H1 (cell line): Measurements from ENCODE around the gene ACTR3C. TPM values are rescaled to one million over a fixed set of nuclear protein-coding genes. Genes with fewer than 3 reads are reported as not detected.
"Not testable (repeated sequence)": the region's sequence is repeated elsewhere in the genome, so short reads cannot be mapped to it uniquely, and the experiment has no call there.

Experiments used
- CTCF ChIA-PET: fragments of 300-600 bp; sonication (Branson Sonifier 250); formaldehyde crosslinking; loops from one replicate; lab custom pipeline; 2021; ENCODE audit not compliant: partially characterized antibody; lab: Charles Lee
- POLR2A ChIA-PET: fragments of 300-600 bp; sonication (Branson Sonifier 250); formaldehyde crosslinking; loops from one replicate; lab custom pipeline; 2021; ENCODE audit warnings: inconsistent platforms; ENCODE audit not compliant: partially characterized antibody; lab: Charles Lee
- DNase-seq, 2 experiments: peaks; one replicate each; pipeline versions ENCODE4 v3.0.0 to v3.0.0-alpha.2; 2010 to 2022; ENCODE audit warnings: low spot score in 2 of 2, low read depth in 1 of 2, mixed read lengths in 1 of 2
- FAIRE-seq: peaks from 2 replicates; lab custom pipeline; 2011; peaks lifted over from hg19 to GRCh38; lab: Jason Lieb, UNC
- H2AFZ ChIP-seq: 2 replicates; pipeline ENCODE4 v1.8.1; 2012; ENCODE audit warnings: low read length, inconsistent platforms
- H2AK5ac ChIP-seq: 2 replicates; pipeline ENCODE4 v1.6.1; 2013; ENCODE audit warnings: low read depth, low read length
- H2BK120ac ChIP-seq: replicated peaks from 2 replicates; pipeline ENCODE3; 2013; ENCODE audit warnings: low read depth, low read length, inconsistent platforms
- H2BK12ac ChIP-seq: 2 replicates; pipeline ENCODE4 v1.6.1; 2013; ENCODE audit warnings: low read depth, low read length
- H2BK15ac ChIP-seq: 2 replicates; pipeline ENCODE4 v1.6.1; 2013; ENCODE audit warnings: low read length
- H2BK20ac ChIP-seq: 2 replicates; pipeline ENCODE4 v1.6.1; 2013; ENCODE audit warnings: low read length
- H2BK5ac ChIP-seq: 2 replicates; pipeline ENCODE4 v1.6.1; 2013; ENCODE audit warnings: low read depth, low read length
- H3K14ac ChIP-seq: 2 replicates; pipeline ENCODE4 v1.6.1; 2013; ENCODE audit warnings: inconsistent platforms; ENCODE audit not compliant: insufficient read length
- H3K18ac ChIP-seq: 2 replicates; pipeline ENCODE4 v1.6.1; 2013; ENCODE audit warnings: low read length; ENCODE audit errors: extremely low read depth
- H3K23ac ChIP-seq: 2 replicates; pipeline ENCODE4 v1.6.1; 2013; ENCODE audit warnings: inconsistent platforms; ENCODE audit not compliant: insufficient read length
- H3K23me2 ChIP-seq: 2 replicates; pipeline ENCODE4 v1.6.1; 2013; ENCODE audit warnings: low read depth, low read length
- H3K27ac ChIP-seq: 2 replicates; pipeline ENCODE4 v1.6.1; 2011; ENCODE audit warnings: low read depth, low read length, inconsistent platforms
- H3K27me3 ChIP-seq, 4 experiments: replicated peaks in 1 of 4; 1 replicate in 1 of 4; 2 replicates in 3 of 4; pipeline versions ENCODE4 v1.6.1 to v1.8.1; 2011 to 2013; ENCODE audit warnings: low read length in 3 of 4, mild to moderate bottlenecking in 3 of 4, inconsistent platforms in 2 of 4, mixed read lengths in 2 of 4, moderate library complexity in 1 of 4; ENCODE audit not compliant: control insufficient read depth in 3 of 4, insufficient read depth in 3 of 4; ENCODE audit errors: extremely low read depth in 1 of 4
- H3K36me3 ChIP-seq, 4 experiments: 2 replicates each; pipeline versions ENCODE4 v1.6.1 to v1.8.1; 2011 to 2013; ENCODE audit warnings: mild to moderate bottlenecking in 4 of 4, low read length in 3 of 4, moderate library complexity in 2 of 4, control low read depth in 1 of 4, inconsistent platforms in 1 of 4; ENCODE audit not compliant: insufficient read depth in 4 of 4, control insufficient read depth in 2 of 4
- H3K4ac ChIP-seq: replicated peaks from 2 replicates; pipeline ENCODE3; 2013; ENCODE audit warnings: low read length, low read depth, mixed read lengths, inconsistent platforms; ENCODE audit not compliant: insufficient read length
- H3K4me1 ChIP-seq, 4 experiments: replicated peaks in 1 of 4; 1 replicate in 1 of 4; 2 replicates in 3 of 4; pipeline versions ENCODE4 v1.6.1 to v1.8.1; 2011 to 2013; ENCODE audit warnings: low read length in 3 of 4, inconsistent platforms in 2 of 4, mixed read lengths in 1 of 4; ENCODE audit not compliant: insufficient read depth in 4 of 4, control insufficient read depth in 3 of 4
- H3K4me2 ChIP-seq, 2 experiments: 2 replicates each; pipeline versions ENCODE4 v1.6.1 to v1.8.1; 2011 to 2013; ENCODE audit warnings: low read depth in 2 of 2, low read length in 2 of 2, control low read depth in 1 of 2, inconsistent platforms in 1 of 2, mild to moderate bottlenecking in 1 of 2; ENCODE audit not compliant: insufficient read depth in 1 of 2
- H3K4me3 ChIP-seq, 4 experiments: fragments of 200-600, 300-600 bp in 1 of 4; sonication (generic), shearing (Covaris generic), sonication (Bioruptor Twin) in 1 of 4; 2 replicates each; pipeline versions ENCODE4 v1.5.1 to v1.8.1; 2011 to 2016; ENCODE audit warnings: low read length in 4 of 4, low read depth in 3 of 4, control low read depth in 2 of 4, inconsistent platforms in 2 of 4, mild to moderate bottlenecking in 2 of 4, mixed read lengths in 1 of 4, moderate library complexity in 1 of 4; ENCODE audit not compliant: insufficient read depth in 2 of 4; ENCODE audit errors: extremely low read depth in 1 of 4
- H3K56ac ChIP-seq: replicated peaks from 2 replicates; pipeline ENCODE3; 2013; ENCODE audit warnings: low read depth, mild to moderate bottlenecking, mixed read lengths, low read length, inconsistent platforms; ENCODE audit not compliant: insufficient read length
- H3K79me1 ChIP-seq: 2 replicates; pipeline ENCODE4 v1.6.1; 2013; ENCODE audit warnings: low read depth, low read length, control low read depth
- H3K79me2 ChIP-seq, 2 experiments: 2 replicates each; pipeline versions ENCODE4 v1.6.1 to v1.8.1; 2012 to 2013; ENCODE audit warnings: low read length in 2 of 2, mild to moderate bottlenecking in 2 of 2, inconsistent platforms in 1 of 2; ENCODE audit not compliant: insufficient read depth in 2 of 2, control insufficient read depth in 1 of 2
- H3K9ac ChIP-seq, 4 experiments: replicated peaks in 1 of 4; 1 replicate in 1 of 4; 2 replicates in 3 of 4; pipeline versions ENCODE4 v1.6.1 to v1.8.1; 2011 to 2013; ENCODE audit warnings: low read depth in 3 of 4, low read length in 3 of 4, control low read depth in 2 of 4, mild to moderate bottlenecking in 2 of 4, moderate library complexity in 2 of 4, inconsistent platforms in 1 of 4; ENCODE audit errors: extremely low read depth in 1 of 4
- H3K9me3 ChIP-seq, 2 experiments: 2 replicates each; pipeline versions ENCODE4 v1.6.1 to v1.8.1; 2012 to 2013; ENCODE audit warnings: mild to moderate bottlenecking in 2 of 2, moderate library complexity in 2 of 2, control low read depth in 1 of 2, inconsistent platforms in 1 of 2, low read depth in 1 of 2, low read length in 1 of 2, mixed read lengths in 1 of 2; ENCODE audit not compliant: insufficient read depth in 2 of 2
- H4K20me1 ChIP-seq, 2 experiments: replicated peaks in 1 of 2; 2 replicates each; pipeline versions ENCODE3 to v1.8.1; 2011 to 2013; ENCODE audit warnings: inconsistent platforms in 2 of 2, low read length in 2 of 2, mild to moderate bottlenecking in 1 of 2; ENCODE audit not compliant: insufficient read depth in 2 of 2, control insufficient read depth in 1 of 2
- H4K5ac ChIP-seq: 2 replicates; pipeline ENCODE4 v1.6.1; 2013; ENCODE audit warnings: low read length, low read depth, mixed read lengths, inconsistent platforms; ENCODE audit not compliant: insufficient read length
- H4K8ac ChIP-seq: 2 replicates; pipeline ENCODE4 v1.8.0; 2013; ENCODE audit warnings: mild to moderate bottlenecking, moderate library complexity, low read length, inconsistent platforms; ENCODE audit not compliant: insufficient read depth; ENCODE audit errors: extremely low read depth
- H4K91ac ChIP-seq: replicated peaks from 2 replicates; pipeline ENCODE3; 2013; ENCODE audit warnings: low read length, mixed read lengths, inconsistent platforms; ENCODE audit not compliant: insufficient read length
- WGBS, 2 experiments: shearing (Covaris generic) in 1 of 2; methylation state at CpG; one replicate each; pipeline versions ENCODE4 v1.1.6 to v1.1.7; 2013 to 2015; ENCODE audit warnings: low lambda C conversion rate in 2 of 2, mixed read lengths in 2 of 2, inconsistent platforms in 1 of 2, low coverage in 1 of 2, missing lambda C conversion rate in 1 of 2; ENCODE audit not compliant: insufficient replicate concordance in 2 of 2, insufficient coverage in 1 of 2, insufficient read length in 1 of 2; ENCODE audit errors: extremely low coverage in 1 of 2, missing lambda C conversion rate in 1 of 2; 5-methylcytosine and 5-hydroxymethylcytosine counted together
- polyA plus RNA-seq, 7 experiments: library from polyadenylated mRNA; depleted of rRNA in 3 of 7; stranded (reverse) in 5 of 7; unstranded in 2 of 7; fragments of >200 nt in 5 of 7; fragments of 200-250 nt in 2 of 7; gene quantifications; 1 replicate in 5 of 7; 2 replicates in 1 of 7; 4 replicates in 1 of 7; pipeline versions ENCODE4 v1.2.1 to v1.2.3, GENCODE V29; 2011 to 2013; ENCODE audit warnings: missing spikeins in 2 of 7, mixed read lengths in 2 of 7
- total RNA-seq: library from RNA; stranded (reverse); fragmentation: NEBNext Ultra II Directional; extraction: Animal tissue kit (Norgen Biotek cat#: 25700); gene quantifications from 2 replicates; pipeline ENCODE4 v1.2.1, GENCODE V29; 2021

The ACTR3C gene
- total and polyA plus RNA-seq, 2 of the 8 experiments (the other 6 are each of a cell fraction or from before 2014, with no cell fraction given) = 1.5 TPM; not detected in 1

DNA sequence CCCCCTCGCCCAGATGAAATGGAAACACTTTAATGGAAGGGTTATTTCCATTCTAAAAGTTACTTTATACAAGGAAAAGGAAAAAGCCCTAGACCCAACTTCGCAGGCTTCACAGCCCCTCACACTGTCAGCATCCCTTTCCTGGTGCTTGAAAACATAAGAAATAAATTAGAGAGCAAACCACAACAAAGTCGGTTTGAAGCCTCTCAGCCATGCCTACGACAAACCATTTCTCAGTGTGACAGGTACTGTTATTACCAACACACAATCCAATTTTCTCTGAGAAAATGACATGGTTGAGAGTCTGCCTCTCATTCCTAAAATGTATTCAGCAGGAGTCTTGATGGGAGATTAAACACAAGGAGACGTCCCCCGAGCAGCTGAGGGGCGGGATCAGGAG is 51.4 kb downstream of the ACTR3C start:
- H3K18ac ChIP-seq, H4K20me1 ChIP-seq, H3K4me1 ChIP-seq, H3K4me3 ChIP-seq, H3K4ac ChIP-seq, H3K4me2 ChIP-seq, H3K79me1 ChIP-seq, H3K56ac ChIP-seq, H2BK12ac ChIP-seq, CTCF ChIA-PET, H2BK15ac ChIP-seq, H2AK5ac ChIP-seq, H3K27me3 ChIP-seq, H2BK5ac ChIP-seq, H2BK20ac ChIP-seq, H3K9ac ChIP-seq, H2BK120ac ChIP-seq, POLR2A ChIA-PET, H3K79me2 ChIP-seq, H3K36me3 ChIP-seq, H3K14ac ChIP-seq, H3K23ac ChIP-seq, H4K91ac ChIP-seq, DNase-seq, H3K27ac ChIP-seq, H3K9me3 ChIP-seq, H4K5ac ChIP-seq, H2AFZ ChIP-seq, H3K23me2 ChIP-seq, FAIRE-seq, H4K8ac ChIP-seq: not testable (repeated sequence)
- 97% methylated on average over 5 of the region's 7 CpGs; no CpG with 5 or more reads in 1 of the 2 experiments for WGBS, 2 experiments

DNA sequence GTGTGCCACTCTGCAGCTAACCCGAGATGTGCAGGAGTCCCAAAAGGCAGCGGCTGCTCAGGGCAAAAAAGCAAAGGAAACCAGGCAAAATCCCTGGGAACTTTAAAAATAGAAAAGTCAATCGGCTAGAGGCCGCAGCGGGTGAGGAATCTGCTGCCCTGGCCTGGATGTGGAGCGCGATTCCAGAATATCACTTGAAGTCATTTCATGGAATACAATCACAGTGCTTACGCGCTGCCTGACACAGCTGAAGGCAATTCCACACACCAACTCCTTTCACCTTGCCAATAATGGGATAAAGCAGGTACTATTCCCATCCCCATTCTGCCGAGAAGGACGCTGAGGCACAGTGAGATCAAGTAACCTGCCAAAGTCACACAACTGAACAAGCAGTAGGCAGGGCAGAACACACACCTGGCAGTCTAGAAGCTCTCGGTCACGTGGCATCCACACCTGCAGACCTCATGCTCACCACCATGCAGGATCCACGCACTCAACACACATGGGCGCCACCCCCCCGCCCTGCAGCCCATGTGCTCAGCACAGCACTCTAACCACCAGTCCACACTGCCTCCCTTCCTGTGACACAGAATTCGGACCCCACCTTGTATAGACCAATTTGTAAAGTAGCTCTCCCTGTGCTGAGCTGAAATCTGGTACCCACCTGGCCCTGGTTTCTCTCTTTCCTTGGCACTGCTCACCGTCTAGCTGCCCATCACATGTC is 53.1 kb downstream of the ACTR3C start:
- H3K23ac ChIP-seq, H2AK5ac ChIP-seq, H2BK5ac ChIP-seq, H3K56ac ChIP-seq, H3K9ac ChIP-seq, H4K5ac ChIP-seq, H3K4me3 ChIP-seq, H3K23me2 ChIP-seq, POLR2A ChIA-PET, H3K36me3 ChIP-seq, H3K4me1 ChIP-seq, H3K79me2 ChIP-seq, H3K27ac ChIP-seq, H2AFZ ChIP-seq, H3K27me3 ChIP-seq, H4K91ac ChIP-seq, CTCF ChIA-PET, FAIRE-seq, H3K79me1 ChIP-seq, H4K8ac ChIP-seq, H4K20me1 ChIP-seq, H3K9me3 ChIP-seq, H3K18ac ChIP-seq, H2BK120ac ChIP-seq, H3K4ac ChIP-seq, H3K14ac ChIP-seq, H2BK20ac ChIP-seq, H2BK15ac ChIP-seq, DNase-seq, H2BK12ac ChIP-seq, H3K4me2 ChIP-seq: not testable (repeated sequence)
- 97% methylated on average over 8 of the region's 18 CpGs; no CpG with 5 or more reads in 1 of the 2 experiments for WGBS, 2 experiments
